ENCODE measurements around the gene ERH.
"Not testable (repeated sequence)": the region's sequence is repeated elsewhere in the genome, so short reads cannot be mapped to it uniquely, and the experiment has no call there.

DNA sequence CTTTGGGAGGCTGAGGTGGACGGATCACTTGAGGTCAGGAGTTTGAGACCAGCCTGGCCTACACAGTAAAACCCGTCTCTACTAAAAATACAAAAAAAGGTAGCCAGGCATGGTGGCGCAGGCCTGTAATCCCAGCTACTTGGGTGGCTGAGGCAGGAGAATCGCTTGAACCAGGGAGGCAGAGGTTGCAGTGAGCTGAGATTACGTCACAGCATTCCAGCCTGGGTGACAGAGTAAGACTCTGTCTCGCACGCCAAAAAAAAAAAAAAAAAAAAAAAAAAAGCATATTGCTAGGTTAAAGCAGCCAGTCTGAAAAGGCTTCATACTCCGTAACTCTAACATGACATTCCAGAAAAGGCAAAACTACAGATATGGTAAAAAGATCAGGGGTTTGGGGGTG is 6.7 kb downstream of the ERH start:
- TF ChIP-seq, protein P1, sequence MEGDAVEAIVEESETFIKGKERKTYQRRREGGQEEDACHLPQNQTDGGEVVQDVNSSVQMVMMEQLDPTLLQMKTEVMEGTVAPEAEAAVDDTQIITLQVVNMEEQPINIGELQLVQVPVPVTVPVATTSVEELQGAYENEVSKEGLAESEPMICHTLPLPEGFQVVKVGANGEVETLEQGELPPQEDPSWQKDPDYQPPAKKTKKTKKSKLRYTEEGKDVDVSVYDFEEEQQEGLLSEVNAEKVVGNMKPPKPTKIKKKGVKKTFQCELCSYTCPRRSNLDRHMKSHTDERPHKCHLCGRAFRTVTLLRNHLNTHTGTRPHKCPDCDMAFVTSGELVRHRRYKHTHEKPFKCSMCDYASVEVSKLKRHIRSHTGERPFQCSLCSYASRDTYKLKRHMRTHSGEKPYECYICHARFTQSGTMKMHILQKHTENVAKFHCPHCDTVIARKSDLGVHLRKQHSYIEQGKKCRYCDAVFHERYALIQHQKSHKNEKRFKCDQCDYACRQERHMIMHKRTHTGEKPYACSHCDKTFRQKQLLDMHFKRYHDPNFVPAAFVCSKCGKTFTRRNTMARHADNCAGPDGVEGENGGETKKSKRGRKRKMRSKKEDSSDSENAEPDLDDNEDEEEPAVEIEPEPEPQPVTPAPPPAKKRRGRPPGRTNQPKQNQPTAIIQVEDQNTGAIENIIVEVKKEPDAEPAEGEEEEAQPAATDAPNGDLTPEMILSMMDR (IDR thresholded peaks at IDR 0.05 in 4 of 5, conservative IDR thresholded peaks at IDR 0.05 in 1 of 5): not testable (repeated sequence)
- TF ChIP-seq POLR2A (IDR thresholded peaks at IDR 0.05): not testable (repeated sequence)

Measured in gastrocnemius medialis (tissue), 4 donors.